NCI-H2196 (cell line): ENCODE results near the gene TMEM244.
"Not testable (repeated sequence)": the region's sequence is repeated elsewhere in the genome, so short reads cannot be mapped to it uniquely, and the experiment has no call there.

Source experiments
- DNase-seq: peaks from one replicate; lab custom pipeline; 2025; ENCODE audit not compliant: unreplicated experiment; lab: John Stamatoyannopoulos, UW

TMEM244 gene

GRCh38 chr6:129867403-129867802, 6.3 kb upstream of the TMEM244 start:
- DNase-seq = no peak

GRCh38 chr6:129866688-129867087, 5.6 kb upstream of the TMEM244 start:
- DNase-seq = no peak

DNA sequence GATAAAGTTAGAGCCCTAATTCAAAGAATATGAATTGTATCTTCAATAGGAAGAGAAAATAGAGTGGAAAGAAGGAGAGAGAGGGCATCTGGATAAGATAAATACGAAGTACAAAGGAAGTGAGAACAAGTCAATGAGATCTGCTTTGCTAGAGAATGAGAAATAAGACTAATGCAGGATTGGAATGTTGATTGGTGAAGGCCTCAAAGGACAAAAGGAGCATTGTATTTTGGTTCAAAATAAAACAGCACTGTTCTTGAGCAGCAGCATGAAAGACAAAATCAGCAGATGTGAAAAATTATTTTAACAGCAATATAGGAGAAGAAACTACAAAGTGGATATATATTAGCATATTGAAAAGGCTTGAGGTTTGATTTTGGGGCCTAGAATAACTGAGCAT, 5.1 kb upstream of the TMEM244 start:
- no peak for DNase-seq

GRCh38 chr6:129865013-129865412, 3.9 kb upstream of the TMEM244 start:
- no peak for DNase-seq

DNA sequence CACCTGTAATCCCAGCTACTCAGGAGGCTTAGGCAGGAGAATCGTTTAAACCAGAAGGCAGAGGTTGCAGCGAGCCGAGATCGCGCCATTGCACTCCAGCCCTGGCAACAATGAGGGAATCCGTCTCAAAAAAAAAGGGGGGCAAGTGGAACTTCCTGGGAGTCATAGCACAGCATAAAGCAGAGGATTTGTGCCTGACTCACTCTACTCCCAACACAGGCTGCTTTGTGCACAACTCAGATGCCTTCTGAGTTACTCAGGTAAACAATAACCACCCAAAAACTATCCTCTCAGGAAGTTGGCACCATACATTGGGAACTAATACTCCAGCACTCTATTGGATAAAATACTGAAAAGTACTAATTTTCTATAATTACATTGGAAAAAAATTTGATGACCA, 2.5 kb upstream of the TMEM244 start:
- no peak for DNase-seq

DNA sequence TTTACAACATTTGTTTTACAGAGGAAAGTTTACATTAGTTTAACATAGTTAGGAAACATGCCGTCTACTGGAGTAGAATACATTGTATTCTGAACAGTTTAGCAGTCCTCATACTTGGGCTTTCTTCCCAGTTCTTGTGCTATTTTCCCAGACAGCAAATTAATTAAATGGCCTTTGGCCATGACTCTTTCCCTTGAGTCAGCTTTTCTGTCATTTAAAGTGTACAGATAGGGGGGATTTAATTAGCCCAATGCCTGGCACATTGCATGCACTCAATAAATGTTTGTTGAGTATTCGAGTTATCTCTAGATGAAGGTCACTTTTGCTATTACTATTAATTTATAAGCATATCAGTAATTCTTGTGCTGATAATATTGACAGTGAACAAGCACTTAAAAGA, 1.6 kb downstream of the TMEM244 start:
- DNase-seq = no peak

GRCh38 chr6:129857838-129858237, 3.3 kb downstream of the TMEM244 start:
- no peak for DNase-seq

- DNase-seq = no peak
Observed at GRCh38 chr6:129853996-129854711, 7.0 kb downstream of the TMEM244 start.

- DNase-seq = no peak
Observed at GRCh38 chr6:129852257-129852858, 8.8 kb downstream of the TMEM244 start.

- no peak for DNase-seq
Observed at GRCh38 chr6:129849456-129849855, 11.7 kb downstream of the TMEM244 start.

DNA sequence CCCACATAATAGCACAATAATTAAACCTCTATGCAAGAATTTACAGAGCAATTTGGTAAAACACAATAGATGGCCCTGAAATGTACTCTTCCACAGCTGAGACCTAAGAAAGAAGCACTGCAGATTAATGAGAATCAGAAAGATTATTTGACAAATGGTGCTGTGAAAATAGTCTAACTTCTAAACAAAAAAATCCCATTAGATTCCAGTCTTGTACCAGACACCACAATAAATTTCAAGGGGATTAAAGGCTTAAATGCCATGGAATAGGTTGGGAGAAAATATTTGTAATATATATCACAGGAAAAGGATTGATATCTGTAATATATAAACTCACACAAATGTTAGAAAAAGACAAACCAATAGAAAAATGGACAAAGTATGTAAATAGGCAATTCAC, 14.4 kb downstream of the TMEM244 start:
- DNase-seq = no peak

DNA sequence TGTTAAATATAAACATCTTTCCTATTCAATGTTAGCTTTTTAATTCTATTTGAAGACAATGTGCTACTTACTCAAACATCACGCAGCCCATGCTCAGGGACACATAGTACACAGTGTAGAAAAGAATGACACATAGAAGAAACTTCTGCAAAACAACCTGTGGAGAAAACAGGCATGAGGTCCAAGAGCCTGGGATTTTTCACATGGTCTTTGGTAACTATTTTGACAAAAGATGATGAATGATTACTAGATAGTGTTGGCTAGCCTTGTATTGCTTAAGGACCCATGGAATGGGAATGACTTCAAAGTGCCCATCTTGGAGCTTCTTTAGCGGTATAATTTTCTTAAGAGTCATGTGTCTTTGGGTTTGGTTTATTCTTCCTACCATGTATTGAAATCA, 15.4 kb downstream of the TMEM244 start:
- no peak for DNase-seq

- DNase-seq = no peak
Observed at GRCh38 chr6:129844118-129844891, 16.8 kb downstream of the TMEM244 start.

DNA sequence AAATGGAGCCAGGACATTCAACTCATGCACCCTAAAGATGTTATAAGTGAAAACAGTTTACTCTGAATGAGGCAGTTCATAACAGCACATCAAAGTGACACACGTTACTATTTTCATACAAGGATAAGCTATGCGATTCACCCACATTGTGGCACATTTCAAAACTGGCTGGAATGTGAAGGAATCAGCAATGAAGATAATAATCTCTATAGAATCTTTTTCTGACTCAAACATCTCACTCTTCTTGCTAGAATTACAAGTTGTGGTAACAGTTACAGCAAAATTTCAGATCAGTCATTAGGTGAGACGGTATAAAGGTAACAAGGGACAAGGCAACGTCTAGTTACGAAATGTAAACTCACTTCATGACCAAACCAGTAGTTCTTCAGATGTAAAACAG, 17.5 kb downstream of the TMEM244 start:
- DNase-seq = no peak

GRCh38 chr6:129842881-129843409, 18.2 kb downstream of the TMEM244 start:
- DNase-seq = no peak

GRCh38 chr6:129842137-129842536, 19.0 kb downstream of the TMEM244 start:
- DNase-seq = no peak

- DNase-seq = not testable (repeated sequence)
Observed at GRCh38 chr6:129839562-129839961, 21.6 kb downstream of the TMEM244 start.

DNA sequence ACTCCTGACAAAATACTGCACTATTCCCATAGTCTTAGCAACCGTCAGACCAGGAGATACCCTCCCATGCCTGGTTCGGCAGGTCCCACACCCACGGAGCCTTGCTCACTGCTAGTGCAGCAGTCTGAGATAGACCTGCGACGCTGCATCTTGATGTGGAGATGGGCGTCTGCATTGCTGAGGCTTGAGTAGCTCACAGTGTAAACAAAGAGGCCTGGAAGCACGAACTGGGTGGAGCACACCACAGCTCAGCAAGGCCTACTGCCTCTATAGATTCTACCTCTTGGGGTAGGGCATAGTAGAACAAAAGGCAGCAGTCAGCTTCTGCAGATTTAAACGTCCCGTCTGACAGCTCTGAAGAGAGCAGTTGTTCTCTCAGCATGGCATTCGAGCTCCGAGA, 25.4 kb downstream of the TMEM244 start:
- DNase-seq = no peak

- no peak for DNase-seq
Observed at GRCh38 chr6:129832299-129832698, 28.8 kb downstream of the TMEM244 start.

GRCh38 chr6:129828229-129828628, 32.9 kb downstream of the TMEM244 start:
- no peak for DNase-seq

GRCh38 chr6:129818251-129818650, 42.9 kb downstream of the TMEM244 start:
- DNase-seq = no peak

- no peak for DNase-seq
Observed at GRCh38 chr6:129817821-129818220, 43.3 kb downstream of the TMEM244 start.
